Posterior cingulate gyrus (tissue), 11 donors: Measurements from ENCODE around the gene MAGEB18.

Experiments used
- DNase-seq, 10 donors: peaks; one replicate each; pipeline versions ENCODE4 v3.0.0 to v3.0.0-alpha.2; 2020 to 2021; ENCODE audit warnings: mixed read lengths in 3 of 10
- intact Hi-C: fragments of 100-400 bp; cut with DNase I; formaldehyde crosslinking; loops from one replicate; pipeline ENCODE4 v1.15.1; 2023

Gene MAGEB18

GRCh38 chrX:26138274-26138673, at the start of gene MAGEB18:
MAGEB18 (plus strand) TSS chrX:26138343; CDS start chrX:26138986, 643 bp downstream.
- intact Hi-C loops, result no loop called here
- no peak for DNase-seq

- intact Hi-C loops, result no loop called here
- no peak for DNase-seq
Measured at GRCh38 chrX:26100421-26100920, 37.7 kb upstream of the MAGEB18 start.

GRCh38 chrX:26109142-26109541, 29.0 kb upstream of the MAGEB18 start:
- DNase-seq, result no peak
- intact Hi-C loops, result no loop called here

- no peak for DNase-seq
- intact Hi-C loops, result no loop called here
Measured at GRCh38 chrX:26146024-26146423, 7.9 kb downstream of the MAGEB18 start.

GRCh38 chrX:26160301-26160700, 22.2 kb downstream of the MAGEB18 start, which contains the start of gene MAGEB6B:
MAGEB6B (plus strand) TSS chrX:26160601; CDS start chrX:26160601, 0 bp downstream.
- no peak for DNase-seq
- intact Hi-C loops, result no loop called here
